Suppressor macrophage treated with lipopolysaccharide for 1 hour (primary cell): Measurements from ENCODE around the gene C1QTNF12.

Source experiments
- DNase-seq, 3 donors: peaks; one replicate each; pipeline ENCODE4 v3.0.0-alpha.2; 2020 to 2022

C1QTNF12 gene

DNA sequence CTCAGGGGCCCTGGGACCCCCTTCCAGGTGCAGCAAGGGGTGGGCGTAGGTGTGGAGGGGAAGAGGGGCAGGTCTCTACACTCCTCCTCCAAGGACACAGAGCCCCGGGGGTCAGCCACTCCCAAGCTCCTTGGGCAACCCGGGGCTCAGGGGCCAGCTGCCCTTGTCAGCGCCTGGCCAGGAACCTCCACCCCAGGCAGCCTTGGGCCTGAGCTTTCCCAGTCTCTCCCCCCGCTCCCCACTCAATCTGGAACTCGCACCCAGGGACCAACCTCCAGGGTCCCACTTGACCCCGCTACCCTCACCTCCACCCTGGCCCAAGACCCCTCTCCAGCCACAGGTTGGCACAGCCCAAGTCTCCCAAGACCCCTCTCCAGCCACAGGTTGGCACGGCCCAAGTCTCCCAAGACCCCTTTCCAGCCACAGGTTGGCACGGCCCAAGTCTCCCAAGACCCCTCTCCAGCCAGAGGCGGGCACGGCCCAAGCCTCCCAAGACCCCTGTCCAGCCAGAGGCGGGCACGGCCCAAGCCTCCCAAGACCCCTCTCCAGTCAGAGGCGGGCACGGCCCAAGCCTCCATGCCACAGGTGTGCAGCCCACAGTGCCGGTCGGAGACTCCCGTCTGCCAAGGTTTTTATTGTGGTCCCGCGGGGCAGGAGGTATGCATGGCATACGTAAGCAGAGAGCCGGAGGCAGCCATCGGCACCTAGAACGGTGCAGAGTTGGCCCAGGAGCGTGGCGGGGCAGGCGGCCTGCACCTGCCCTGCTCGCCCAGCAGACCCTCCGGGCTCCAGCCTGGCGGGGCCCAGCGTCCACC lies 35.6 kb downstream of the C1QTNF12 start:
- DNase-seq = no peak

DNA sequence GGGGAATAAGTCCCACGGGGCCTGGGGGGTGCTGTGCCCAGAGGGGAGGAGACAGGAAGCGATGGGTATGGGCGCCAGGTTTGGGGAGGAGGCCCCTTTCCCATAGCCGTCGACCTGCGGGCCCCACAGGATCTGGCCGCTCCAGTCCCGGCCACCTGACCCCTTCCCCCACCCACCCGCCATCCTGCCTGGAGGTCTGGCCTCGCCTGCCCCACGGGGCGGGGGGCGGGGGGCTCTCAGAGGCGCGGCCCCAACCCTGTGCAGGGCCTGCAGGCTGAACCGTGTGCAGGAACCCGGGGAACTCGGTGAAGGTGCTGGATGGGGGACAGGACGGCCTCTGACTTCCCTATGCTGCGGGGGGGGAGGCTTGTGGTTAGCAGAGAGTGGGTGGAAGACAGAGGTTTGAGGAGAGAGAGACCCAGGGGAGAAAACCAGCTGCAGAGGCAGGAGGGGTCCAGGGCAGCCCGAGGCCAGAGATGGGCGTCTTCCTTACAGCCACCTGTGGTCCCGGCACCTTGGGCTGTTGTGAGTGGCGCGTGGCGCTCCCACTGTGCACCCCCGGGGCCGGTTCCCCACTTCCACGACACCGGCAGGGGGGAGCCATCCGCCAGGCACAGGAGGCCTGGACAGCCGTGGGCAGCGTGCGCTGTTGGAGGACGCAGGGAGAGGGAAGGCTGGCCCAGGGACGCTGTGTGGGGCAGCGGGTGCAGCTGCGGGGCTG lies 37.6 kb downstream of the C1QTNF12 start:
- peak; percentile 36 to 65 (median 48) for DNase-seq

- no peak for DNase-seq
Measured at GRCh38 chr1:1207571-1207892, 39.0 kb downstream of the C1QTNF12 start.

- DNase-seq = no peak
Measured at GRCh38 chr1:1206966-1207531, 39.5 kb downstream of the C1QTNF12 start.

DNA sequence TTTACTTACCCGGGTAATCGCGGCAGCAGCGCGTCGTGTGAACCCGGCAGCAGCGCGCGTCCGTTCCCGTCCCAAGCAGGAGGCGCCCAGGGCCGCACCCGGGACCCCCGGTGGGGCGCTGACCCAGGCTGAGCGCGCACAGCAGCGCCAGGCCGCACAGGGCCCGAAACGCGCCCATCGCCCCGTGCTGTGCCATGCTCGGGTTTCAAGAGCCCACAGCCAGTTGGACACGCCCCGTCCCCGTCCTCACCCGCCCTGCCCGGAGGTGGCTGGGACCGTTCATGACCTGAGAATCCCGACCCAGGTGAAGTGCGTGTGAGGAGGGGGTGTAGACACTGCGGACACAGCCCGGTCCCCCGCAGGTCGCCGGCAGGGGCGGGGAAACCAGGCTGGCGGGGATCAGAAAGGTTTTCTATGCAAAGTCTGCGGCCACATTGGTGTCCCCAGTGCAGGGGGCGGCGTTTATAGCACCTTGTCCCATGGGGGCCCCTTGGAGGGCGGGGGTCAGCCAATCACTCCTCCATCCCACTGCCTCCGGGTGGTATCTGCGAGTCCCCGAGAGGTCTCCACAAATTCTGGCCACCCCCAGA lies 40.1 kb downstream of the C1QTNF12 start, which contains the start of gene TNFRSF18:
Gene TNFRSF18 (minus strand): TSS at position 217 of the 590 bp plus-strand sequence. CDS start 21 bp downstream, at position 196.
- DNase-seq = no peak

GRCh38 chr1:1205769-1206375 lies 40.6 kb downstream of the C1QTNF12 start:
- peak; percentile 26 to 57 (median 42) for DNase-seq

DNA sequence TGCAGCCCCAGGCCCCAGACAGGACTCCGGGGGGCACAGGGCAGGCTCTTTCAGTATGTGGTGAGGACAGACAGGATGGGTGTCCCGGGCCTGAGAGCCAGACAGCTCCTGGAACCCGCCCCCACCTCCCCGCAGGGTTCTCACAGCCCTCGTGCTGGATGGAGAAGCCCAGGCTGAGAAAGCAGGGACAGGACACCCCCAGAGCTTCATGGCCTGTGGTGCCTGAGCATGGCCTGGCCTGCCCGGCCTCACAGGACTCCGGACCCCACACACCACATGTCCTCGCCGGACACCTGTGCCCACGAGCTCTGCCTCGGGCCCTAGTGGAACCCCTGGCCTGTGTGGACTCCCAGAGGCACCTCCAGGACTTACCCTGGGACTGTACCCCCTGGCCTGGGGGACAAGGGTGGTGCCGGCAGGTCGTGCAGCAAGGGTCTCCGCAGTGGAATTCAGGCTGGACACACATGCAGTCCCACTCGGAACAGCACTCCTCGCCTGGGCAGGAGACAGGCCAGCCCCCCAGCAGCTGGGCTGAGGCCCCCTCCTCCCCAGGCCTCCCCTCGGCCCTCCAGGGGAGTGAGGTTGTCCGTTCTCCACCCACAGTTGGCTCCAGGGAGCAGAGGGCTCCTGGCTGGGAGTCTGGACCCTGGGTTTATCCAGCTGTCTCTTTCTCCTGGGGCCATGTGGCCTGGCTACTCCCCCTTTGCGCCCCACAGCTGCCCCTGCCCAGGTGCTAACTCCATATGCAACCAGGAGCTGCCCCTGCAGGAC lies 41.3 kb downstream of the C1QTNF12 start:
- no peak for DNase-seq

DNA sequence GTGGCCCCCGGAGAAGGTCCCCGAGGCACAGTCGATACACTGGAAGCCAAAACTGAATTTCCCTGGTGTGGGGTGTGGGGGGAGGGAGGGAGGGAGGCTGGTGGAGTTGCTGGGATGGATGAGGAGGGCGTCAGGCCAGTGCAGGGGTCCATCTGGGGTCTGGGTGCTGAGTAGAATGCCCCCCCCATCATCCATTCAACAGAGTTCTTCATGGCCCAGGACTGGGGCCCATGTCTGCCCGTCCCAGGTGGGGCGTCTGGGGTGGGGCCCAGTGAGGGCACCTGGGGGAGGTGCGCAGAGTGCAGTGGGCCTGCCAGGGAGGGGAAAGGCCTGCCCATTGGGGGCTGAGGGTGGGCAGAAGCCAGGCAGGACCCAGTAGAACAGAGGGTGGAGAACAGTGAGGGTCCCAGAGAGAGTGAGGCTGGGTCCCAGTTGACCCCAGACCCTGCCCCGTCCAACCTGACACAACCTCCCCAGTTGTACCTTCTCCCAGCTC lies 42.0 kb downstream of the C1QTNF12 start:
- DNase-seq = no peak

DNA sequence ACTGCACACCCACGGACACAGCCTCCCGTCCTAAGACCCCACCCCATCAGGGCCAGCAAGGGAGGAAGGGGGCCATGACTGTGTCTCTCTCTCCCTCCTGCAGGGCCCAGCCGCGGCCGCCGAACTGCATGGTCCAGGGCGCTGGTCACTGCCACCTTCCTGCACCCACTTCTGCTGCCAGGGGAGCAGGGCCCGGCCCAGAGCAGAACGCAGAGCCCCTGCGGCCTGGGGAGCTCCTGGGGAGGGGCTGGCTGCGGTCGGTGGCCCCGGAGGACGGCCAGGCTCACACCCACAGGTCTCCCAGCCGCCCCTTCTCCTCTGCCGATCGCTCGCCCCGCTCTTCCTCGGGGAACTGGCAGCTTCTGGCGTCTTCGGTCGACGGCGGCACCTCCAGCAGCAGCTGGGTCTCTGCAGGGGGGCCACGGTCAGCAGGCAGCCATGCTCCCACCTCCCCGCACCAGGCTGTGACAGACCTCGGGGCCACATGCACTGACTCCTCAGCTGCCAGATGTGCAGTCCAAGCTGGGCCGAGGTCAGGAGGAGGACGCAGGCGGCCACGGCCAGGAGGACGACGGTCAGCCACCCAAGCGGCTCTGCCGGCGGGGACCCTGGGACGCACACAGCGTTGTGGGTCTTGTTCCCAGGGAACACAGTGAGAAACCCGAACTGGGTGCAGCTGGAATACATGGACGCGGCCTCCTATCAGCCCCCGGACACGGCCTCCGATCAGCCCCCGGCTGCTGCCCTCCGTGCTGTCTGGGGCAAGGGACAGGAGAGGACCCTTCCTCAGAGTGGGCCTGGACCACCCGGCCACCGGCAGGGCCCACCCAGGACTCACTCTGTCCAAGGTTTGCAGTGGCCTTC lies 42.7 kb downstream of the C1QTNF12 start:
- no peak for DNase-seq

DNA sequence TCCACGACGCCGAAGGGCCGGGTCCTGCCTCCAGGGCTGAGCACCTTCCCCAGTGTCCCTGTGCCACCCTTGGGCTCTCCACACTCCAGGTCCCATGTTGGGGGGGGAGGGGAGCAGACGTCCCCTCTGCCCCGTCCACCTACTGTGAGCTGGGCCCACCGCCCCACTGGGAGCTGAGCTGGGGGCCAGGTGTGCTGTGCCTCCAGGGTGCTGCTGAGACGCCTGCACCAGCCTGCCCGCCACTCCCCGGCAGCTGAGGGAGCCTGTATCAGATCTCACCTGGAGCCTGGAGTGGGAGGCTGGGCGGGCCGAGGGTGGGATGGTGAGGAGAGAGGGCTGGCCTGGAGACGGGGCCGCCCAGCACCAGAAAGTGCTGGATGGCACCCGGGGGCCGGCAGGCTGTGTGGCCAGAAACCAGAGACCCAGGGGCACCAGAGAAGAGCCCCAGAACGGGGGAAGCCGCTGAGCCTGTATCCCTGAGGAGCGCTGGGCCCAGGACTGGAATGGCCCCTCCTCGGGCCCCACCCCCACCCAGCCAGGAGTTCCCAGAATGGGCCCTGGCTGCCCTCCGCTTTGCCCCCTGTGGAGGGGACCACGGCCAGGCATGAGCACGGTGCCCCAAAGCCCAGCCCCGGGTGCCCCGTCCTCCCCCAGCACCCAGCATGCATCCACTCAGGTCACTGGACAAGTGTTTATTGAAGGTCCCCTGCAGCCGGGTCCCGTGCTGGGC lies 43.5 kb downstream of the C1QTNF12 start:
- no peak for DNase-seq

DNA sequence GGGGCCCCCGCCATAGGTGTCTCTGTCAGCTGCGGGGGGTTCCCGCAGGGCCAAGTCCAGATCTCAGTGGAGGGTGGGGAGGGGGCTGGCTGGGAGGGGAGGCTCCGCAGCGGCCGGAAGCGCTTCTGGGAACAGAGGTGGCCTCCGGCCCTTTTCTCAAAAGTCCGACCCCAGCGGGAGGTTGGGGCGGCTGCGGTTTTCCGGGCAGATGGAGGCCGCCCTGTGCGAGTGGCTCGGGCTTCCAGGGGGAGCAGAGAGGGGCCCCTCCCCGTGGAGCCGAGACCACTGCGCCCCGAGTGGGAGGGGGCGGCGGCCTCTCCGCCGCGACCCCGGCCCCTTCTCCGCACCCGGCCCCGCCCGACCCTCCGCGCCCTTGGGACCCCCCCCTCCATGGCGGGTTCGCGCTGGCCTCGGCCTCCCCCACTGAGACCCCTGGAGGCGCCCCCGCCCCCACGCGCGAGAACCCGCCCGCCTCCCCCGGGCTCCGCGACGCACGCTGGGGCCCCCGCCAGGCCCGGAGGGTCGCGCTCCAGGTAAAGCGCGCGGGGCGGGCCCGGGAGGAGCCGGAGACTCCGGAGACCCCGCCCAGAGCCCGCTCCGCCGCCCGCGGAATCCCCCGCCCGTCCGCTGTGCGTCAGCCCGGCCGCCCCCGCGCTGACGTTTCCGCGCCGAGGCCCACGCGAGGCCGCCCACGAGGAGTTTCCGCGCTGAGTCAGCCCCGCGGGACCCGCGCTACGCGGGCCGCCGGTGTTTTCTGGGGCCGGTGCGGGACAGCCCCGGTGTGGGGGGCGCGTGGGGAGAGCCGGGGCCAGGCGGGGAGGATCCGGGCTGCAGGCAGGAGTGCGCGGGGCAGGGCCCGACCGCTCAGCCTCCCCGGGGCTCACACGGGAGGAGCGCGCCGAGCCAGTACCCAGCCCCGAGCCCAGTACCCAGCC lies 45.4 kb downstream of the C1QTNF12 start:
- DNase-seq = peak; percentile 97 to 99 (median 99)

- no peak for DNase-seq
Measured at GRCh38 chr1:1199961-1200875, 46.3 kb downstream of the C1QTNF12 start.

DNA sequence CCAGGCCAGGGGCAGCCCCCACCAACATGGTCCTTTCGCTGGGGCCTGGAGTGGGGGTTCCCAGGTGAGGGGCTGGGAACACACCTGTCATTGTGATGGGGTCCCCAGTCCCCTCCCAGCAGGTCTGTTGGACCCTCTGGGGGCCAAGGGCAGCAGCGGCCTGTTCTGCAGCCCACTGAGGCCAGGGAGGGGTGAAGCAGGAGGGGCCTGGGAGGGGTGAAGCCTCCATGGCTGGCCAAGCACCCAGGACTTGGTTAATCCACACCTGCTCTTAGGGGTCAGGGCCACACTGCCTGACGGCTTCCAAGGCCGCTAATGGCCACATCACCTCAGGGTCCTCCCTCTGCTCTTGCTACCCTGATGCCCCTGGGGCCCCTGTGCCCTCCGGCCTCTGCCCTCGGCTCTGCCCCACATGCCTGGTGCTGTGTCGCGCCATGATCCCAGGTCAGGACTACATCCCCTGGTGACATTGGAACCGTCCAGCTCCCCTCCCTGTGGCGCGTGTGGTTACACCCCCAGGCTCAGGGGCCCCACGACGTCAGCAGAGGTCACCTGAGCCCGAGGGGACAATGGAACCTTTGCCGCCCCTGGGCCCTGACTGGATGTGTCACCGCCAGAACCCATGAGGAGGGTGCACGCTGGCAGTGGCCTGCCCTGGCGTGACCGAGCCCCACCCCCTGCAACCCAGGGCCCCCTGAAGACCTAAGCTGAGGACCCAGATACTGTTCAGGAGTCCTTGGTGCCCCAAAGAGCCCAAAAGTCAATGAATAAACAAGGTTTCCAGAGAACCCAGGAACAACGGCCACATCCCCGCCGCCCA lies 47.2 kb downstream of the C1QTNF12 start:
- DNase-seq = no peak

DNA sequence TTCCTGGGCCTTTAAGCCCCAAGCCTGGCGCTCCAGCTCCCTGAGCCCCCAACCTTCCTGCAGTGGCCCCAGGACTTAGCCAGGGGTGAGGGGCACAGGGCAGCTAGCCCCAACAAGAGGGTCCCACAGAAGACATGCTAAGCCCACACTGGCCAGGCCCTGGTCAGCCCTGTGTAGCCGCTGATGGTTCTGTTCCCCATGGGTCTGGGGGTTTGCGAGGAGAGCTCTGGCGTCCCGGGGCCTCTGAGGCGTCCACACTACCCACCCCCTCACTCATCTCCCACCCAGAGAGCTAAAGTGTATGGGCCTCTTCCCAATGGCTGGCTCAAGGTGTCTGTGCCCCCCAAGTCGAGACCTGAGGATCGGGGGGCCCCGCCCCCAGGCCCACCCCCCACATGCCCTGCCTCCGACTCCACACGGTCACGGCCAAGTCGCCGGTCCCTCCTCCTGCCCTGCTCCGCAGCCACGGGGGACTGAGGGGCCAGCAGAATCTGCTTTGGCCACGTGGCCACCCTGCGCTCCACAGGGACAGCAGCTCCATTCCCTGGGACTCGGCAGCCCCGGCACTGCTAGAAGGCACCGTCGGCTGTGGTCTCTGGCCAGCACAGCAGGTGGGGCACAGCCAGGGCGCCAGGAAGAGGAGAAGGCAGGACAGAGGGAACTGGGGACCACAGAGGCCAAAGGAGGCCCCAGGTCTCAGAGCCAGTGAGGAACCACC lies 47.9 kb downstream of the C1QTNF12 start:
- DNase-seq = no peak

- DNase-seq = no peak
Measured at GRCh38 chr1:1197551-1198422, 48.7 kb downstream of the C1QTNF12 start.

GRCh38 chr1:1197188-1197500 lies 49.4 kb downstream of the C1QTNF12 start:
- no peak for DNase-seq
